C1 segment of cervical spinal cord (tissue), 14 donors: ENCODE measurements around the gene KIAA1217.

Experiments used
- DNase-seq, 14 donors: peaks; one replicate each; lab custom pipeline; 2025; lab: John Stamatoyannopoulos, UW

KIAA1217 gene

DNA sequence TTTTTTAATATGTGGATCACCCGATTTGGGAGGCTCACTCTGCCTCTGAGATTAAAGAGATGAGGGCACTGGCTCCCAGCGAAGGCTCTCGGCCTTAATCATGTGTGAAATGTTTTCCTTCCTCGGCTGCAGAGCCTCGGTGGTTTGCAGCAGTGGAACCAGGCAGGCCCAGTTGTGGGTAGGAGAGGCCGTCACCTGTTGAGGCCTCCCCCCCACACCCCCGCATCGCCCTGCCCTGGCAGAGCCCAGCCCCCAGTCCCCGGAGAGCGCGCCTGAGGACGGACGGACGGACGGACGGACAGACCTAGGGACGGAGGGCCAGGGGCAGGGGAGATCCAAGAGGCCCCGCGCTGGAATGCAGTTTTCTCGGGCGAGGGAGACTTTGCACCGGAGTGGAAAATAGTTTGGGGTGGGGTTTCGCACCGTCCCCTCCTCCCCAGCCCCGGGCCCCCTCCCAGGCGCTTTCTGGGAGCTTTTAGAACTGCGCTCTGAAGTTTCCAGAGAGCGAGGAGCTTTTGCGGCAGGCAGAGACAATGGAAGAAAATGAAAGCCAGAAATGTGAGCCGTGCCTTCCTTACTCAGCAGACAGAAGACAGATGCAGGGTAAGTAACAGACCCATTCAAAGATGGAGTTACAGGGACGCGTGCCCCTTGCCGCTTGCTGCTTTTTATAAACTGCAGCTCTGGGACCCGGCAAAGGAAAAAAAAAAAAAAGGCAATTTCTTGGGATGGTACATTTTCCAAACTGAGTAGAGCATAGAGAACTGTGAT is at the start of gene KIAA1217:
TSS of gene KIAA1217 (plus strand) at position 478 of the 771 bp plus-strand sequence. CDS start at position 534, 56 bp downstream.
- peak in 5 of 14 donors; percentile 9 to 31 (median 10) for DNase-seq

GRCh38 chr10:24162206-24162985 is 46.5 kb upstream of the KIAA1217 start:
- DNase-seq, result no peak

DNA sequence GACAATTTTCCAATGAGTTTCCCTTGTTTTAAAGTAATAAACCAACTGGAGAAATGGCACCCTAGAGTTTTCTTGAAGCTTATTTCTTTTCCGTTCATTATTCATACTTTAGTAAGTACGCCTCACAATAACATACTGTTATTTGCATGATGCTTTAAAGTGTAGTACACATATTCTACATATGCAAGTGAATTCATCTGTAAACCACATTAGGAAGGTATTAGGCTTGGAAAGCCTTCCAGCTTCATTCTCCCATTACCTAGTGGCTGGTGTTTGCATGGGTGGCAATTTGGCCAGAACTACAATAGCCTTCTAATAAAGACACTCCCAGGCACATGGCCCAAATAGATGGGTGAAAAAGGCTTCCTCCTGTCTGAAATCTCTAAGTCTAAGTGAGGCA is 45.5 kb upstream of the KIAA1217 start:
- no peak for DNase-seq

DNA sequence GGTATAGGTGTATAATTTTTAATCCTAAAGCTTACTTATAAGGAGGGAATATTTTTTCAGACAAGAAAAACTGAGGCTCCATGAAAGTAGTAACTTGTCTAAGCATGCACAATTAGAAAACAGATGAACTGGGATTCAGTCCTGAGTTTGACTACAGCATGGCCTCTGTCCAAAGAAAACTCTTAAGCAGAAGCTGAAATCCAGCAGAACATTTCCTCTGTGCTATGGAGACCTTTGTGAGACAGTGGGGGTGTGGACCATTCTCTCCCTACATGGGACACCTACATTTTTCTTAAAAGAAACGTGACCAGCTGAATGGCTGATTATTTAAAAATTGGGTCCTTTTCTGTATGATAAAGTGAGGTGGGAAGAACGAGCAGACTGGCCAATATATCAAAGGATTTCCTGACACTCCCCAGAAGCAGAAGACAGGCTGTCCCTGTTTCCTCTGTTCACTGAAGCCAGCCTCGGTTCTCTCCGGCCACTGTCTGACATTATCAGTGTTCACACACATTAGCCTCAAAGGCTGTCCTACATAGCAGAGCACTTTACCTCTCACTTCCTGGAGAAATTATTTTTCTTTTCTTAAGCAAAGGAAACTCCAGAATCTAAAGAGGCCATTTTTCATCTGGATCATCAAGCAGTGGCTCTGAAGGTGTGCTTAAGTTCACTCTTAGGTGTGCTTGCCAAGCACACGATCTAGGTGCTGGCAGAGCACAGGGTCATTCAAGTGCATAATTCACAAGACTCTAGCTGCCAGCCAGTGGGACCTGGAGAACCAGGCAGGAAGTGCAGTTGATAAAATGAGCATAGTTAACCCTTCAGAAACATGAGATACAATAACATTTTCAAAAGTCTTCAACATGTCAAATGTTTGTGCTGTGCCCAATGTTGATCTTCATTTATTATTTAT is 40.4 kb upstream of the KIAA1217 start:
- no peak for DNase-seq

GRCh38 chr10:24170199-24170598 is 38.7 kb upstream of the KIAA1217 start:
- no peak for DNase-seq

GRCh38 chr10:24172909-24173308 is 36.0 kb upstream of the KIAA1217 start:
- DNase-seq, result no peak

DNA sequence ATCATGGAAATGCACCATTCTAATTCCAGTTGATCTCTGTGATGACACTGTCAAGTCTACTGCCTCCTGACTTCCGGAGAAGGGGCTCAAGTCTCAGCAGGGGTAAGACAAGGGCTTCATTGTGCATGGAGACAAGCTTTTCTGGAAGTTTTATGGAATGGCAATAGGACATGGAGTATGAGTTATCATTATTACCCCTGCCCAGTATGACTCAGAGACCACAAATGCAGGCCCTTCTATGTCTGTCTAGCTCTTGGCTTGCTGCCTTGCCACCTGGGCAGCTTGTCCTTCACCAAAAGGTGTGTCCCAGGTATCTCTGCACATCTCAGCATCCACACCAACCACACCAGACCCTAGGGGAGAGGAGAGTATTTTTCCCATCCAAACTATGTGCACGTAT is 34.9 kb upstream of the KIAA1217 start:
- no peak for DNase-seq

DNA sequence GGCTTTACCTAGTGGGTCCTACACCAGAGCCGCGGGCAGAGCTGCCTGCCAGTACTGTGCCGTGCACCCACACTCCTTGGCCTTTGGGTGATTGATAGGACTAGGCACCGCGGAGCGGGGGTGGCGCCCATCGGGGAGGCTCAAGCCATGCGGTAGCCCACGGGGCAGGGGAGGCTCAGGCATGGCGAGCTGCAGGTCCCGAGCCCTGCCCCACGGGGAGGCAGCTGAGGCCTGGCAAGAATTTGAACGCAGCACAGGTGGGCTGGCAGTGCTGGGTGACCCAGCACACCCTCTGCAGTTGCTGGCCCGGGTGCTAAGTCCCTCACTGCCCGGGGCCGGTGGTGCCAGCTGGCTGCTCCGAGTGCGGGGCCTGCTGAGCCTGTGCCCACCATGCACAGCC is 32.3 kb upstream of the KIAA1217 start:
- DNase-seq, result no peak

DNA sequence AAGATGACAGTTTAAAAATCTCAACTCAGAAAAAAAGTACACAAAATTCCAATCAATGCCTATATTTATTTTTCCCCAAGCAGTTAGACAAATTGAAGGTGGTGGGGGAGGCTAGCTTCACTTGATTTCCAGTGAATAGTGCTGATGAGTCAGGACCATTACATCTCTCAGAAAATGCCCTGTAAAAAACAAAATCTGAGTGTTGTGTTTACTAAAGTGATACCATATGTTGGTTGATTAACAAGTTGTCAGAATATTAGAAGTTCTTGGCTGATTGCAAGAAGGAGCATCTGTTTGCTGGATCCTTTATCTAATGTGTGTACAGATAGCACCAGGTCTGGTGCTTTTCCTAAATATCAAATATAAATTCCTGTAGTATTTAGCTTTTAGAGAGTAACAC is 31.3 kb upstream of the KIAA1217 start:
- DNase-seq, result no peak

DNA sequence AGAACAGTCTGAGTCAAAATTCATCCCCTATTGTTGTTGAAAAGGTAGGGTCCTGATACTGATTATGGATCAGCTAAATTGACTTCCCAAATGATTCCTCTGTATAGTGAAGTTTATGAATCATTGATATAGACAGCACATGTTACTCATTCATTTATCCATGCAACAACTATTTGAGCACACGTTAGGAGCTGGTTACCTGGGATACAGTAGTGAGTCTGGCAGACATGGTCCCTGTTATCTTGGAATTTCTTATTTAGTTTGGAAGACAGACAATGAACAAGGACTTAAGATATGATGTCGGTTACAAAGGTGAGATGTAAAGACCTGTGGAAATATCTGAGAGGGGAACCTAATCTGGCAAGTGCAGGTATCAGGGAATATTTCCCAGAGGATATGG is 28.0 kb upstream of the KIAA1217 start:
- no peak for DNase-seq

DNA sequence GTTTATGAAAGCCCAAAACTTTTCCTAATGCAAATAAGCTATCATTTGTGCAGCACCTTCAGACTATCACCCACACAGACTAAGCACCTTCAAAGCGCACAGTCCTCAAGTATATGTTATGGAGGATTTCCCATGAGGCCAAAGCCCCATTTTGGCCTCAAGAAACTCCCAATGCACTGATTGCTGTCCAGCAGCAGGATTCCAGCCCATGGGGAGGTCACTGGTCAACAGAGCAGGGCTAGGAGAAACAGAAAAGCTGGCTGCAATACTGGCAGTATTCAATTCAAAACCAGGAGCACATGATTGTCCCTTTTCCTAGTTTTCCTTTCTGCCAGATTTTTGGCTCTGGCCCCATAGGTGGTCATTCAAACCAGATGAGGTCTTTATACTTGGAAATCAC is 24.5 kb upstream of the KIAA1217 start:
- DNase-seq, result no peak

DNA sequence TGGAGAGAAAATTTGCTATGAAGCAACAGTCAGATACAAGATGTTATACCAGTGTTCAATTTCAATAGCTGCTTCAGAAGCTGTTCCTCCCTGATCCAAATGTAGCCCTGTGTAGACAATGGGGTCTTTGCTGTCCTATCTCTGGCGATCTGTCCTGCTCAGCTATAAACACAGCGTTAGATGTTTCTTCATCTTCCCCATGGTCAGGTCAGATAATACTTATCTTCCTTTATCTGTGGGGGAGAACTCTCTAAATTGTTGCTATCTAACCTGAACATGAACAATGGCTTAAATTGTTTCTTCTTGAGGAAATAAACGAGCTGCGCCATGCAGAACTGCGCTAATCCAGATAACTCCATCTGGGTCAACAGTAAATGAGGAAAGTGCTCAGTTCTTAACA is 15.6 kb upstream of the KIAA1217 start:
- no peak for DNase-seq

DNA sequence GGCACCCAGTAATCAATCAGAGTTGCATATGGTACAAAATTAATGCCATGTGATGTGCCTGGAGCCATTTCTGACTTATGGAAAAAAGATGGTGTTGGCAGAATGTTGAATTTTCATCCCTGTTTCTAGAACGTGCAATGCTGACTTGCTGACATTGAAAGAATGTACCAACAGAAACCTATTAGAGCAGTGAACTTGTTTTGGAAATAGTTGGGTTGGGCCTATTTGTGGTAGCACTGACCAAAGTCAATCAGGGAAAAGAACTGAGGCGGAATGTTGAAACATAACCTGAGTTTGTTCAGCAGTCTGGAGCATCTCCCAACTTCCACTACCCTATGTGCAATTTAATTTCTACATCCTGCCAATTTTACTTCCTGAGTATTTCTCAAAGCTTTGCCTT is 11.7 kb upstream of the KIAA1217 start:
- no peak for DNase-seq

DNA sequence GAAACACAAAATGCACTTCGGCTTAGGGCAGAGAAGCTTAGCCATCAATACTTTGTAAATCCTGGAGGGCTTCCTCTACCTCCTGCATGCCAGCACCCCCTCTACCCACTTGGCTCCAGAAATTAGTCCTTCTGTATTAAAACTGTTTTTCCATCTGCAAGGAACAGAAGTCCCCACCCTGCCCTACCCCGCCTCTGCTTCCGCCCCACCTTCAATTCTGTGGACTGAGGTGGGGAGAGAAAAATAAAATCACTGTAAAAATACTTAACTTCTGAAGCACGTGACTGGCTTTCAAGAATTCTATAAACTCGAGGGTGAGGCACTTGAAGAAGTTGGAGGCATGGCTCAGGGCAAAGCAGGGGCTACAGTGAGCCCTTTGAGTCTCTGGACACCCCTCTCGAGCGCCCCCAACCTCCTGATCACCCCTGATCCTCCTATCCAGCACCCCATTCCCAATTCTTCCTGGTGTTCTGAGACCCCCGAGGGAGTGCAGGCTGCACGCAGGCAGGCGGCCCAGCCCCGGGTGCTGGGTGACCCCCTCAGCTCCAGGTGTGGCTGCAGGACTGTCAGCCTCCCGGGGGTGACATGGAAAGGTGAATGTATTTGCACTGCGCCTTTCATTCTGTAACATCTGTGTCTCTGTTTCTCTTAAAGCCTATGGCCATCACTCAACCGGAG is 7.3 kb upstream of the KIAA1217 start:
- DNase-seq, result no peak

DNA sequence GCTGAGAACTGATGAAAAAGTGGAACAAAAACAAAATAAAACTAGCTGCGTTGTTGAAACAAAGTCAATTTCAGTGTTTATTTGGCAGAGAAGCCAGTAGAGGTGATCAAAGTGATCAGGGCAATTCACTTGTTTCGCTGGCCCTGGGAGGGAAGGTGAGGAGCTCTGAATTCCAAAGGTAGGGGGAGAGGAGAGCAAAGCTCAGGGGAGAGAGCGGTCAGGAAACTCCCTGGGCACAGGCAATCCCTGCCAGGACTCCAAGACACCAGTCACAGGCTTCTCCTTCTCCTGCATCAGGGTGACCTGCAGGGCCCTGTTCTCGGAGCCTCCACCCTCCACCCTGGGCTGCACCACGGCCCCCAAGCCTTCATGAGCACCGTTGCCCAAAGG is 6.8 kb upstream of the KIAA1217 start:
- DNase-seq, result no peak

DNA sequence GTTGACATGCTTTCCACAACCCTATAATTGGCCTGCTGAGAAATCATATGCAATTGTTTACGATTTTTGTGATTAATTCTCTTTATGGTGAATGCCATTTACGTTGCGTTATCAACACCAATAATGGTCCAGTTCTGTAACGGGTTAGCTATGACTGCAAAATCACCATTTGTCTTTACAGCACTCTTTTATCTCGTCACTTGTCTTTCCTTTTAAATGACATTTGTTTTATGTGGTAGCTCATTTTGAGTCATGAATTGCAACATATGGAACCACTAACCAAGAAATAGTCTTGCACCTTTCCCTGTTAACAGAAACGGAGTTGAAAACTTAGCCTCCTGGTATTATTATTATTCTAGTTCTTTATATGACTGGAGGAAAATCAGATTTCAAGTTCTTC is 3.1 kb upstream of the KIAA1217 start:
- DNase-seq, result no peak

- no peak for DNase-seq
Observed at GRCh38 chr10:24206334-24206733, 2.6 kb upstream of the KIAA1217 start.

- no peak for DNase-seq
Observed at GRCh38 chr10:24206926-24207325, 2.0 kb upstream of the KIAA1217 start.

DNA sequence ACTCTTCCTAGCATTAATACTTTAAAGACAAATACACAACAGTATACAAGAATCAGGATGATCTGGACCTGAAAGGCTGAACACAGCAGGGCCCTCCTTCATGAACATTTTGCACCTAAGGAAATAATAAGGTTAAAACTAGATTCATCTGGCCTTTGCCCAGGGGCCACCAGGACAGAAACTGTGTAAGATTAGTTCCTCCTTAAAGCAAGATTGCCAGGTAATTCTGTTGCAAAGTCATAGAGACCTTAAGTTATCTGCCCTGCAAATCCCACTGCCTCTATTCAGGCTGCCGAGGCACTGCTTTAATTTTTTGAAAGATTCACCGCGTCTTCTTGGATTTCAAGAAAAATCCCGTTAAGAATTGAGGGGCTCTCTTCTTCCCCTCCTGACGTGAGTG is 1.6 kb upstream of the KIAA1217 start:
- no peak for DNase-seq

- DNase-seq, result no peak
Observed at GRCh38 chr10:24207781-24208611, 942 bp upstream of the KIAA1217 start.

- DNase-seq, result no peak
Observed at GRCh38 chr10:24209432-24209771, 464 bp downstream of the KIAA1217 start.
